BJ (cell line): ENCODE measurements around the gene ZNF536. TPM values are rescaled to one million over a fixed set of nuclear protein-coding genes. Genes with fewer than 3 reads are reported as not detected.

Experiments used
- CTCF ChIA-PET: fragments of 350-600 bp; formaldehyde crosslinking; extraction: SDS; loops from one replicate; lab custom pipeline; 2021; ENCODE audit warnings: antibody characterized with exemption, inconsistent platforms; lab: Yijun Ruan, JAX
- POLR2A ChIA-PET: fragments of 300-600 bp; sonication (Branson Sonifier 250); formaldehyde crosslinking; extraction: SDS; loops from one replicate; lab custom pipeline; 2021; ENCODE audit warnings: antibody characterized with exemption; lab: Charles Lee
- DNase-seq: peaks from one replicate; pipeline ENCODE4 v3.0.0-alpha.2; 2011; ENCODE audit warnings: low read depth
- H3K27me3 ChIP-seq: 2 replicates; pipeline ENCODE4 v1.6.0; 2011; ENCODE audit warnings: low read length; ENCODE audit not compliant: control insufficient read depth, insufficient read depth
- H3K36me3 ChIP-seq: 2 replicates; pipeline ENCODE4 v1.5.1; 2011; ENCODE audit warnings: low read length; ENCODE audit not compliant: control insufficient read depth, insufficient read depth
- H3K4me3 ChIP-seq: 2 replicates; pipeline ENCODE4 v1.5.1; 2011; ENCODE audit warnings: low read depth, mild to moderate bottlenecking, control low read depth, low read length
- polyA plus RNA-seq: library from polyadenylated mRNA; depleted of rRNA; stranded (reverse); fragments of >200 nt; gene quantifications from 2 replicates; pipeline ENCODE4 v1.2.3, GENCODE V29; 2011
- TF ChIP-seq, protein P1 (sequence below): IDR thresholded peaks from 2 replicates; pipeline ENCODE4 v1.5.1; 2011; ENCODE audit warnings: low read depth, mild to moderate bottlenecking, control low read depth, inconsistent platforms, low read length, moderate library complexity; ENCODE audit not compliant: insufficient read depth

Gene ZNF536
- polyA plus RNA-seq, 1 experiment = not detected

DNA sequence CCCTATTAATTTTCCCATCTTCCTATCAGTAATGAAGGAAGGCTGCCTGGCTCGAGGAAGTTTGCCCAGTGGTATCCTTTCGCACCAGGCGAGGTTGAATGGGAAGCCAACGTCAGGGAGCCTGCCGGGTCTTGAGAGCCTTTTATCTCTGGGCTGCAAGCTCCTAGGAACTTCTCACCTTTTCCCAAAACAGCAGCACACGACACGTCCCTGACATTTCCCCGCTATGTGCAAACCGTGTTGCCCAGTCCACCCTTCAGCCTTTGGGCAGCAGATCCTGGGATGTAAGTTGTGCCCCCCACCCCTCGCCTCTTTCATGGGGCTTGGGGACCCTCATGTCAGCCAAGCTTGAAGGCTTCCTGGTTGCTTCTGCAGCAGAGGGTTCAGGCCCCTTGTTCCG, 179.1 kb downstream of the ZNF536 start:
- no peak for DNase-seq
- Histone ChIP-seq H3K27me3 (no peaks in the 10 kb centered on the region), H3K36me3 (no peaks in the 10 kb centered on the region), H3K4me3 (no peak overlapping the region)
- TF ChIP-seq, protein P1, sequence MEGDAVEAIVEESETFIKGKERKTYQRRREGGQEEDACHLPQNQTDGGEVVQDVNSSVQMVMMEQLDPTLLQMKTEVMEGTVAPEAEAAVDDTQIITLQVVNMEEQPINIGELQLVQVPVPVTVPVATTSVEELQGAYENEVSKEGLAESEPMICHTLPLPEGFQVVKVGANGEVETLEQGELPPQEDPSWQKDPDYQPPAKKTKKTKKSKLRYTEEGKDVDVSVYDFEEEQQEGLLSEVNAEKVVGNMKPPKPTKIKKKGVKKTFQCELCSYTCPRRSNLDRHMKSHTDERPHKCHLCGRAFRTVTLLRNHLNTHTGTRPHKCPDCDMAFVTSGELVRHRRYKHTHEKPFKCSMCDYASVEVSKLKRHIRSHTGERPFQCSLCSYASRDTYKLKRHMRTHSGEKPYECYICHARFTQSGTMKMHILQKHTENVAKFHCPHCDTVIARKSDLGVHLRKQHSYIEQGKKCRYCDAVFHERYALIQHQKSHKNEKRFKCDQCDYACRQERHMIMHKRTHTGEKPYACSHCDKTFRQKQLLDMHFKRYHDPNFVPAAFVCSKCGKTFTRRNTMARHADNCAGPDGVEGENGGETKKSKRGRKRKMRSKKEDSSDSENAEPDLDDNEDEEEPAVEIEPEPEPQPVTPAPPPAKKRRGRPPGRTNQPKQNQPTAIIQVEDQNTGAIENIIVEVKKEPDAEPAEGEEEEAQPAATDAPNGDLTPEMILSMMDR = no peak
- ChIA-PET CTCF (no interaction called here), POLR2A (no interaction called here)

DNA sequence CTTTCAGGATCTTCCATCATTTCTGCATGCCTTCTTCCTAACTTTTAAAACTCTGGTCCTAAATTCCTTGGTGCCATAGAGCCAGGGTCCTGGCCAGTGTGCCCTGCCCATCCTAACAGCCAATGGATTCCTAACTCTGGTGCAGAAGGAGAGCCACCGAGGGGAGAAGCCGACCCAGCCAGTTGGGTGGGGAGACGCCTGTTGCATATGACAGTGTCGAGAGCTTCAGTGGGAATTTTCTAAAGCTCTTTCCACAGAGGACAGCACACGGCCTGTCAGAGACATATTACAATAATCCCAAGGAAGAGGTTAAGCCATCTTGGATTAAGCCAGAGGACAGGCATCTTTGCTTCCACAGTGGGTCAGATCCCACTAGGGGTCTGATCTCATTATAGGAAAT, 180.4 kb downstream of the ZNF536 start:
- Histone ChIP-seq H3K27me3 (no peaks in the 10 kb centered on the region), H3K4me3 (no peak overlapping the region), H3K36me3 (no peaks in the 10 kb centered on the region)
- POLR2A ChIA-PET = no interaction called here
- TF ChIP-seq, protein P1 = no peak
- DNase-seq = no peak
- CTCF ChIA-PET = no interaction called here

DNA sequence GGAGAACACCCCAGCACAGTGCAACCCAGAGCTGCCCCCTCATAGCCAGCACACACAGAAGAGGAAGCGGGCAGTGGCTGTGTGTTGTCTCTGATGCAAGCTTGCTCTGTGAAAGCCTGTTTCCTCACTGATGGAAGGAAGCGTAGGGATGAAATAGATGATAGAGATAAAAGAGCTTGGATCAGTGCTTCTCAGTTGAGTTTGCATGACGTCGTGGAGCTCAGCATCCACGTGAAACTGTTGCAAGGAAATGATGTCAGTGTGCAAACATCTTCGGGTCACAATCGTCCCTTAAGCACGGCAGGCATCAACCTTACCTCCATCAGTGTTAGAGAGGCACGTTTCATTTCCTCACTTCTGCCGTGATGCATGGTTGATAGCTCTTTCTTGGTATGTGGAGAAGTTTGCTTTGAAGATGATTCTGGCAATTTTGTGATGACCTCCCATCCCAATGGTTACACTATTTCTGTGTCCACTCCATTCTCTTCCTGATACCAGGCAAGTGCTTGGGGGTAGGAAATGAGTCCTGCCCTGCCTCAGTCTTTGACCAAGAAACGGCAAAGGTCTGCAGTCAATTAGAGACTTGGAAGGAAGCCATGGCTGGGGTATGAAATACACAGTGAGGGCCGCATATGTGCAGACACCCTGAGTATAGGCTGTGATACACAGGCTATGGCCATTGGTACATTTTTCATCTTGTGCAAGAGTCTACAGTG, 183.0 kb downstream of the ZNF536 start:
- TF ChIP-seq, protein P1 = no peak
- Histone ChIP-seq H3K27me3 (no peaks in the 10 kb centered on the region), H3K4me3 (no peak overlapping the region), H3K36me3 (no peaks in the 10 kb centered on the region)
- ChIA-PET POLR2A (no interaction called here), CTCF (no interaction called here)
- DNase-seq = no peak

DNA sequence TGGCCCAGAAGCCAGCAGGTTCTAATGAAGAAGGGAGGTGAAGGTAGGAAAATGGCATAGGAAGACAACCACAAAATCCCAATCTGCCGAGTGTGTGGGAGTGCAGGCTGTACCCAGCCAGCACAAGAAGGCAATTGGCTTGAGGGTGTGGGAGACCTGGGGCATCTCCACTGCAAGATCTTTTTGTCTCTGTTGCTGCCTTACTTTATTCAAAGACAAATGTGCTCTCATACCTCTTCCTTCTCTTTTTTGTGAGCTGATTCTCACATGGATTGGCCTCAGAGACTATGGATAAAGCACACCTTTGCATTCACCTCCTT, 183.6 kb downstream of the ZNF536 start:
- CTCF ChIA-PET = no interaction called here

DNA sequence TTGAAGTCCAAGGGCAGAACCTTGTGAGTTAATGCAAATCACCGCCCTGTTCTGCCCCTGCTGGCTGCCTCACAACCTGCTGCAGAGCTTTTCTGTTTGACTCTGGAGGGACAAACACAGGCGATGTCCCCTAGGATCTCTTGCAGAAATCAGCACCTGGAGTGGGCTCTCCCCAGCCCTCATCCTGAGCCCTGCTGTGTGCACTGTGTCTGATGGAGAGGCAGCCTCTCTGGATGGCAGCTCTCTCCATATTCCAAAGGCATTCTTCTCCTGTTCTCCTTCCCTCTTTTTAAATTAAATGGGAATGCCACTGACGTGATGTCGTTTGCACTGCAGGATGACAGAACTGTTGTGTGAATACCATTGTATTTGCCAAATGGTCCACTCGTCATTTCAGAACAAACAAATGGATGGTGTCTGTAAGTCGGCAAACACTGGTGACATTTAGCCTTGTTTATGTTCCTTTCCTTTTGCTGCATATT, 184.1 kb downstream of the ZNF536 start:
- Histone ChIP-seq H3K36me3 (no peaks in the 10 kb centered on the region), H3K4me3 (no peak overlapping the region), H3K27me3 (no peaks in the 10 kb centered on the region)
- TF ChIP-seq, protein P1 = no peak
- DNase-seq = no peak
- ChIA-PET CTCF (no interaction called here), POLR2A (no interaction called here)

More for the DNA sequence above, 183.6 kb downstream of the ZNF536 start:
- Histone ChIP-seq H3K27me3 (no peaks in the 10 kb centered on the region), H3K4me3 (no peak overlapping the region), H3K36me3 (no peaks in the 10 kb centered on the region)
- no peak for DNase-seq
- POLR2A ChIA-PET = no interaction called here
- TF ChIP-seq, protein P1 = no peak
